HEK293 (cell line): ENCODE measurements around the gene ANKRD33B.
A peak's percentile ranks its signal among the peaks of the same experiment; 100 is the strongest.
"Not testable (repeated sequence)": the region's sequence is repeated elsewhere in the genome, so short reads cannot be mapped to it uniquely, and the experiment has no call there.

Experiments
- CTCF ChIA-PET: fragments of 350-600 bp; formaldehyde crosslinking; extraction: SDS; loops from one replicate; lab custom pipeline; 2021; ENCODE audit warnings: antibody characterized with exemption; lab: Yijun Ruan, JAX
- POLR2A ChIA-PET: fragments of 300-600 bp; formaldehyde crosslinking; extraction: SDS; loops from one replicate; lab custom pipeline; 2020; ENCODE audit warnings: antibody characterized with exemption, inconsistent platforms; lab: Yijun Ruan, JAX
- H3K27ac ChIP-seq: fragments of 200-500 bp; sonication (Bioruptor generic); 2 replicates; pipeline ENCODE4 v1.5.1; 2014; ENCODE audit warnings: low read depth, low read length, control low read depth, inconsistent platforms; ENCODE audit errors: extremely low read depth
- H3K36me3 ChIP-seq, 2 experiments: fragments of 200-500 bp in 1 of 2; sonication (Bioruptor generic) in 1 of 2; 1 replicate in 1 of 2; 2 replicates in 1 of 2; pipeline ENCODE4 v1.5.1; 2014 to 2017; ENCODE audit warnings: inconsistent platforms in 2 of 2, low read length in 2 of 2; ENCODE audit not compliant: control insufficient read depth in 2 of 2, insufficient read depth in 1 of 2
- H3K4me1 ChIP-seq: fragments of 200-500 bp; sonication (Bioruptor generic); 2 replicates; pipeline ENCODE4 v1.5.1; 2014; ENCODE audit warnings: mild to moderate bottlenecking, low read length, inconsistent platforms; ENCODE audit not compliant: control insufficient read depth, insufficient read depth
- H3K4me3 ChIP-seq: 2 replicates; pipeline ENCODE4 v1.5.1; 2011; ENCODE audit warnings: low read depth, mild to moderate bottlenecking, control low read depth, low read length, moderate library complexity
- H3K9me3 ChIP-seq: fragments of 200-500 bp; sonication (Bioruptor generic); 2 replicates; pipeline ENCODE4 v1.5.1; 2014; ENCODE audit warnings: low read depth, low read length, inconsistent platforms; ENCODE audit not compliant: control insufficient read depth, insufficient read depth
- FEZF1 ChIP-seq: fragments of 450-650 bp; formaldehyde crosslinking; IDR thresholded peaks from 2 replicates; pipeline ENCODE4 v1.5.1; 2016; ENCODE audit warnings: missing biosample characterization, missing genetic modification characterization
- GLI4 ChIP-seq: fragments of 450-650 bp; formaldehyde crosslinking; IDR thresholded peaks from 2 replicates; pipeline ENCODE4 v1.5.1; 2016; ENCODE audit warnings: missing biosample characterization, missing genetic modification characterization
- HOXD13 ChIP-seq: sonication (generic); formaldehyde crosslinking; IDR thresholded peaks from 2 replicates; pipeline ENCODE4 v1.8.0; 2022; ENCODE audit warnings: missing genetic modification reagents, borderline replicate concordance
- ZBTB8A ChIP-seq: fragments of 450-650 bp; formaldehyde crosslinking; IDR thresholded peaks from 2 replicates; pipeline ENCODE4 v1.5.1; 2016; ENCODE audit warnings: missing biosample characterization, missing genetic modification characterization
- ZNF121 ChIP-seq: fragments of 450-650 bp; formaldehyde crosslinking; IDR thresholded peaks from 2 replicates; pipeline ENCODE4 v1.5.1; 2016; ENCODE audit warnings: missing biosample characterization, missing genetic modification characterization
- ZNF133 ChIP-seq: fragments of 450-650 bp; formaldehyde crosslinking; IDR thresholded peaks from 2 replicates; pipeline ENCODE4 v1.5.1; 2016; ENCODE audit warnings: missing biosample characterization, missing genetic modification characterization
- ZNF398 ChIP-seq: fragments of 450-650 bp; formaldehyde crosslinking; IDR thresholded peaks from 2 replicates; pipeline ENCODE4 v1.5.1; 2017; ENCODE audit warnings: missing biosample characterization, missing genetic modification characterization
- ZNF416 ChIP-seq: fragments of 450-650 bp; formaldehyde crosslinking; IDR thresholded peaks from 2 replicates; pipeline ENCODE4 v1.5.1; 2016; ENCODE audit warnings: missing biosample characterization, missing genetic modification characterization
- ZNF423 ChIP-seq: fragments of 450-650 bp; formaldehyde crosslinking; IDR thresholded peaks from 2 replicates; pipeline ENCODE4 v1.5.1; 2016; ENCODE audit warnings: missing biosample characterization, missing genetic modification characterization
- ZNF529 ChIP-seq: fragments of 450-650 bp; formaldehyde crosslinking; IDR thresholded peaks from 2 replicates; pipeline ENCODE4 v1.5.1; 2017; ENCODE audit warnings: missing genetic modification characterization, missing biosample characterization; ENCODE audit not compliant: insufficient replicate concordance
- ZNF558 ChIP-seq: fragments of 450-650 bp; formaldehyde crosslinking; IDR thresholded peaks from 2 replicates; pipeline ENCODE4 v1.5.1; 2016; ENCODE audit warnings: missing biosample characterization, missing genetic modification characterization
- ZNF626 ChIP-seq: fragments of 450-650 bp; sonication (Bioruptor Pico); formaldehyde crosslinking; IDR thresholded peaks from 2 replicates; pipeline ENCODE4 v1.5.1; 2018; ENCODE audit warnings: missing biosample characterization, missing genetic modification characterization, inconsistent platforms
- ZNF660 ChIP-seq: fragments of 450-650 bp; IDR thresholded peaks from 2 replicates; pipeline ENCODE4 v1.5.1; 2018; ENCODE audit warnings: missing biosample characterization, mild to moderate bottlenecking, missing genetic modification characterization
- ZNF707 ChIP-seq: fragments of 450-650 bp; formaldehyde crosslinking; IDR thresholded peaks from 2 replicates; pipeline ENCODE4 v1.5.1; 2016; ENCODE audit warnings: missing biosample characterization, missing genetic modification characterization
- ZNF791 ChIP-seq: fragments of 450-650 bp; formaldehyde crosslinking; IDR thresholded peaks from 2 replicates; pipeline ENCODE4 v1.5.1; 2016; ENCODE audit warnings: missing biosample characterization, missing genetic modification characterization
- TF ChIP-seq, protein P1 (sequence below): IDR thresholded peaks from 2 replicates; pipeline ENCODE4 v1.6.1; 2011; ENCODE audit warnings: mild to moderate bottlenecking, low read depth, low read length, borderline replicate concordance
- TF ChIP-seq, protein P2 (sequence below): fragments of 450-650 bp; formaldehyde crosslinking; IDR thresholded peaks from 2 replicates; pipeline ENCODE4 v1.5.1; 2016; ENCODE audit warnings: missing biosample characterization, missing genetic modification characterization, borderline replicate concordance
- TF ChIP-seq, protein P3 (sequence below): fragments of 450-650 bp; formaldehyde crosslinking; IDR thresholded peaks from 2 replicates; pipeline ENCODE4 v1.5.1; 2016; ENCODE audit warnings: missing biosample characterization, missing genetic modification characterization

ANKRD33B gene

GRCh38 chr5:10567781-10568321 lies 4.0 kb downstream of the ANKRD33B start (continued):
- TF ChIP-seq, protein P1, sequence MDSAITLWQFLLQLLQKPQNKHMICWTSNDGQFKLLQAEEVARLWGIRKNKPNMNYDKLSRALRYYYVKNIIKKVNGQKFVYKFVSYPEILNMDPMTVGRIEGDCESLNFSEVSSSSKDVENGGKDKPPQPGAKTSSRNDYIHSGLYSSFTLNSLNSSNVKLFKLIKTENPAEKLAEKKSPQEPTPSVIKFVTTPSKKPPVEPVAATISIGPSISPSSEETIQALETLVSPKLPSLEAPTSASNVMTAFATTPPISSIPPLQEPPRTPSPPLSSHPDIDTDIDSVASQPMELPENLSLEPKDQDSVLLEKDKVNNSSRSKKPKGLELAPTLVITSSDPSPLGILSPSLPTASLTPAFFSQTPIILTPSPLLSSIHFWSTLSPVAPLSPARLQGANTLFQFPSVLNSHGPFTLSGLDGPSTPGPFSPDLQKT, result no peak
- TF ChIP-seq ZNF707 (tag by site-specific recombination), result no peak
- no peak for TF ChIP-seq ZNF416
- no peak for TF ChIP-seq ZBTB8A (tag by site-specific recombination)
- no peak for TF ChIP-seq FEZF1 (tag by site-specific recombination)
- no peak for TF ChIP-seq ZNF133 (tag by site-specific recombination)
- TF ChIP-seq ZNF398, result no peak
- no peak for TF ChIP-seq ZNF791 (tag by site-specific recombination)
- no peak for TF ChIP-seq ZNF529
- TF ChIP-seq, protein P2, sequence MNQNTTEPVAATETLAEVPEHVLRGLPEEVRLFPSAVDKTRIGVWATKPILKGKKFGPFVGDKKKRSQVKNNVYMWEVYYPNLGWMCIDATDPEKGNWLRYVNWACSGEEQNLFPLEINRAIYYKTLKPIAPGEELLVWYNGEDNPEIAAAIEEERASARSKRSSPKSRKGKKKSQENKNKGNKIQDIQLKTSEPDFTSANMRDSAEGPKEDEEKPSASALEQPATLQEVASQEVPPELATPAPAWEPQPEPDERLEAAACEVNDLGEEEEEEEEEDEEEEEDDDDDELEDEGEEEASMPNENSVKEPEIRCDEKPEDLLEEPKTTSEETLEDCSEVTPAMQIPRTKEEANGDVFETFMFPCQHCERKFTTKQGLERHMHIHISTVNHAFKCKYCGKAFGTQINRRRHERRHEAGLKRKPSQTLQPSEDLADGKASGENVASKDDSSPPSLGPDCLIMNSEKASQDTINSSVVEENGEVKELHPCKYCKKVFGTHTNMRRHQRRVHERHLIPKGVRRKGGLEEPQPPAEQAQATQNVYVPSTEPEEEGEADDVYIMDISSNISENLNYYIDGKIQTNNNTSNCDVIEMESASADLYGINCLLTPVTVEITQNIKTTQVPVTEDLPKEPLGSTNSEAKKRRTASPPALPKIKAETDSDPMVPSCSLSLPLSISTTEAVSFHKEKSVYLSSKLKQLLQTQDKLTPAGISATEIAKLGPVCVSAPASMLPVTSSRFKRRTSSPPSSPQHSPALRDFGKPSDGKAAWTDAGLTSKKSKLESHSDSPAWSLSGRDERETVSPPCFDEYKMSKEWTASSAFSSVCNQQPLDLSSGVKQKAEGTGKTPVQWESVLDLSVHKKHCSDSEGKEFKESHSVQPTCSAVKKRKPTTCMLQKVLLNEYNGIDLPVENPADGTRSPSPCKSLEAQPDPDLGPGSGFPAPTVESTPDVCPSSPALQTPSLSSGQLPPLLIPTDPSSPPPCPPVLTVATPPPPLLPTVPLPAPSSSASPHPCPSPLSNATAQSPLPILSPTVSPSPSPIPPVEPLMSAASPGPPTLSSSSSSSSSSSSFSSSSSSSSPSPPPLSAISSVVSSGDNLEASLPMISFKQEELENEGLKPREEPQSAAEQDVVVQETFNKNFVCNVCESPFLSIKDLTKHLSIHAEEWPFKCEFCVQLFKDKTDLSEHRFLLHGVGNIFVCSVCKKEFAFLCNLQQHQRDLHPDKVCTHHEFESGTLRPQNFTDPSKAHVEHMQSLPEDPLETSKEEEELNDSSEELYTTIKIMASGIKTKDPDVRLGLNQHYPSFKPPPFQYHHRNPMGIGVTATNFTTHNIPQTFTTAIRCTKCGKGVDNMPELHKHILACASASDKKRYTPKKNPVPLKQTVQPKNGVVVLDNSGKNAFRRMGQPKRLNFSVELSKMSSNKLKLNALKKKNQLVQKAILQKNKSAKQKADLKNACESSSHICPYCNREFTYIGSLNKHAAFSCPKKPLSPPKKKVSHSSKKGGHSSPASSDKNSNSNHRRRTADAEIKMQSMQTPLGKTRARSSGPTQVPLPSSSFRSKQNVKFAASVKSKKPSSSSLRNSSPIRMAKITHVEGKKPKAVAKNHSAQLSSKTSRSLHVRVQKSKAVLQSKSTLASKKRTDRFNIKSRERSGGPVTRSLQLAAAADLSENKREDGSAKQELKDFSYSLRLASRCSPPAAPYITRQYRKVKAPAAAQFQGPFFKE (tag by site-specific recombination), result no peak
- TF ChIP-seq, all 188 proteins: peak for 0

GRCh38 chr5:10570540-10570939 lies 6.7 kb downstream of the ANKRD33B start:
- H3K27ac ChIP-seq, H3K4me1 ChIP-seq, H3K9me3 ChIP-seq, H3K36me3 ChIP-seq, H3K4me3 ChIP-seq: not testable (repeated sequence)
- ChIA-PET POLR2A (interaction anchor here (1.5 kb wide), 1 partner anchor 11 kb away, joined by 7 read pairs; no protein-coding TSS in a partner anchor), CTCF (interaction anchor here (0.7 to 1.0 kb wide), 2 partner anchors 10 to 57 kb away, joined by 3 to 4 read pairs; no protein-coding TSS in a partner anchor)
- peak; percentile 97 for TF ChIP-seq ZNF121 (tag by site-specific recombination)

DNA sequence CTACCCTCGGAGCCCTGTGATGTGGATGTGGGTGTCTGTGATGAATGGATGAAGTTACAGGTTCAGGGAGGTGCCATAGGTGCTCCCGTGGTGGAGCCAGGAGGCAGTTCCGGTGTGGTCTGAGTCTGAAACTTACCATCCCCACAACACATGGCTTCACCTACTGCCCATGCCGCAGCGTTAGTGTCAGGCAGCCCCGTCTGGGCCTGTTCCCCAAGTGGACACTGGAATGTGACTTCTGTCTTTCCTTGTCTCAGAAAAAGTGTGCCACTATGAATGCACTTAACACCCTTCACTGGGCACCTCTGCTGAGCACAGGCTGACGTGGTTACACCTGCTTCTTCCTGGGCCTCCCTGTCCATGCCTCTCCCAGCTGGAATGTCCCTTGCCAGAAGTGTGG lies 8.6 kb downstream of the ANKRD33B start:
- Histone ChIP-seq H3K9me3 (no peaks in the 10 kb centered on the region), H3K27ac (no peak overlapping the region), H3K4me1 (peaks cover 2% of the 10 kb centered on the region; the same call in 1 of the 2 replicates), H3K4me3 (no peak overlapping the region), H3K36me3 (no peaks in the 10 kb centered on the region)
- ChIA-PET POLR2A (no interaction called here), CTCF (interaction anchor here (0.6 kb wide), 1 partner anchor 41 kb away, joined by 4 read pairs; no protein-coding TSS in a partner anchor)
- TF ChIP-seq ZNF423 (tag by site-specific recombination) (no peak), ZNF626 (tag by site-specific recombination) (no peak), ZNF660 (tag by site-specific recombination) (no peak), GLI4 (tag by site-specific recombination) (no peak), ZNF558 (tag by site-specific recombination) (no peak), HOXD13 (CRISPR knock-in tag) (no peak), ZNF398 (no peak)
- TF ChIP-seq, protein P3, sequence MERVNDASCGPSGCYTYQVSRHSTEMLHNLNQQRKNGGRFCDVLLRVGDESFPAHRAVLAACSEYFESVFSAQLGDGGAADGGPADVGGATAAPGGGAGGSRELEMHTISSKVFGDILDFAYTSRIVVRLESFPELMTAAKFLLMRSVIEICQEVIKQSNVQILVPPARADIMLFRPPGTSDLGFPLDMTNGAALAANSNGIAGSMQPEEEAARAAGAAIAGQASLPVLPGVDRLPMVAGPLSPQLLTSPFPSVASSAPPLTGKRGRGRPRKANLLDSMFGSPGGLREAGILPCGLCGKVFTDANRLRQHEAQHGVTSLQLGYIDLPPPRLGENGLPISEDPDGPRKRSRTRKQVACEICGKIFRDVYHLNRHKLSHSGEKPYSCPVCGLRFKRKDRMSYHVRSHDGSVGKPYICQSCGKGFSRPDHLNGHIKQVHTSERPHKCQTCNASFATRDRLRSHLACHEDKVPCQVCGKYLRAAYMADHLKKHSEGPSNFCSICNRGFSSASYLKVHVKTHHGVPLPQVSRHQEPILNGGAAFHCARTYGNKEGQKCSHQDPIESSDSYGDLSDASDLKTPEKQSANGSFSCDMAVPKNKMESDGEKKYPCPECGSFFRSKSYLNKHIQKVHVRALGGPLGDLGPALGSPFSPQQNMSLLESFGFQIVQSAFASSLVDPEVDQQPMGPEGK (tag by site-specific recombination), result no peak
